ENCODE data around the gene CLIP2. TPM values are rescaled to one million over a fixed set of nuclear protein-coding genes. Genes with fewer than 3 reads are reported as not detected.
"Not testable (repeated sequence)": the region's sequence is repeated elsewhere in the genome, so short reads cannot be mapped to it uniquely, and the experiment has no call there.

The CLIP2 gene
- total RNA-seq, 1 donor, result 72.2 TPM

DNA sequence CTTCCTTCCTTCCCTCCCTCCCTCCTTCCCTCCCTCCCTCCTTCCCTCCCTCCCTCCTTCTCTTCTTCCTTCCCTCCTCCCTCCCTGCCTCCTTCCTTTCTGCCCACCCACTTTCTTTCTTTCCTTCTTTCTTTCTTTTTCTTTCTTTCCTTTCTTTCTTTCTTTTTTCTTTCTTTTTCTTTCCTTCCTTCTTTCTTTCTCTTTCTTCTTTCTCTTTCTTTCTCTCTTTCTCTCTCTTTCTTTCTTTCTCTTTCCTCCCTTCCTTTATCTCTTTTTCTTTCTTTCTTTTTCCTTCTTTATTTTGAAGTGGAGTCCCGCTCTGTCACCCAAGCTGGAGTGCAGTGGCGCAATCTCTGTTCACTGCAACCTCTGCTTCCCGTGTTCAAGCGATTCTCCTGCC, 130.8 kb downstream of the CLIP2 start:
- no peak for DNase-seq (ENCODE audit: low read depth in 2 of 3, low spot score in 2 of 3)

- DNase-seq (ENCODE audit: low read depth in 2 of 3, low spot score in 2 of 3), result no peak
Measured at GRCh38 chr7:74424291-74424880, 135.2 kb downstream of the CLIP2 start.

DNA sequence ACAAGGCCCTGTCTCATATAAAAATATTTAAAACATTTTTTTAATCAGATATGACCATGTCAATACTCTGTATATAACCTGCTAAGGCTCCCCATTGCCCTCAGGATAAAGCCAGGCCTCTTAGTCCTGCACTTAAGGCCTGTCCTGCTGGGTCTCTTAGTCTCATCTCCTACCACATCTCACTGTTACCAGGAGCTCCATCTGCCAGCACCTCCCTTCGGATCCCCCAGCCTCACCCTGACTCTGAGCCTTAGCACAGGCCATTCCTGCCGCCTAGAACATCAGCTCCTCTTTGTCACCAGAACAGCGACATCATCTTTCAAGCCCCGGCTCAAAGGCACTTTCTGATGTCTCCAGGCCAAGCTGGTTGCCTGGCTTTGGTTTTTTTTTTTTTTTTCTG, 138.8 kb downstream of the CLIP2 start:
- DNase-seq (ENCODE audit: low read depth in 2 of 3, low spot score in 2 of 3), result no peak

GRCh38 chr7:74429153-74429747, 140.0 kb downstream of the CLIP2 start:
- no peak for DNase-seq (ENCODE audit: low read depth in 2 of 3, low spot score in 2 of 3)

DNA sequence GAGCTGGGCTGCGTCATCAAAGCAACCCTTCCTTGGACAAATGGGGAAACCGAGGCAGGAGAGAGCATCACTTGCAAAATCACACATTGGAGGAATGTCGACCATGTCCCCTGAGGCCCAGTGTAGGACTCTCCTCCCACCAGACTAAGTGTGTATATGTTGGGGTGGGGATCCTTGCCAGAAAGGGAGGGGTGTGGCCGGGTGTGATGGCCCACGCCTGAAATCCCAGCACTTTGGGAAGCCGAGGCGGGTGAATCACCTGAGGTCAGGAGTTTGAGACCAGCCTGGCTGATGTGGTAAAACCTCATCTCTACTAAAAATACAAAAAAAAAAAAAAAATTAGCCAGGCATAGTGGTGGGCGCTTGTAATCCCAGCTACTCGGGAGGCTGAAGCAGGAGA, 141.2 kb downstream of the CLIP2 start:
- not testable (repeated sequence) for DNase-seq (ENCODE audit: low read depth in 2 of 3, low spot score in 2 of 3)

- DNase-seq (ENCODE audit: low read depth in 2 of 3, low spot score in 2 of 3), result no peak
Measured at GRCh38 chr7:74430961-74431466, 141.8 kb downstream of the CLIP2 start.

DNA sequence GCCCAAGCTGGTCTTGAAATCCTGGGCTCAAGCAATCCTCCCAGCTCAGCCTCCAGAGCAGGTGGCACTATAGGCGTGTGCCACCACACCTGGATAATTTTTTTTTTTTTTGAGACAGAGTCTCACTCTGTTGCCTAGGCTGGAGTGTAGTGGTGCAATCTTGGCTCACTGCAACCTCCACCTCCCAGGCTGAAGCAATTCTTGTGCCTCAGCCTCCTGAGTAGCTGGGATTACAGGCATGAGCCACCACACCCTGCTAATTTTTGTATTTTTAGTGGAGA, 148.0 kb downstream of the CLIP2 start:
- DNase-seq (ENCODE audit: low read depth in 2 of 3, low spot score in 2 of 3), result not testable (repeated sequence)

GRCh38 chr7:74438327-74438726, 149.1 kb downstream of the CLIP2 start:
- DNase-seq (ENCODE audit: low read depth in 2 of 3, low spot score in 2 of 3), result no peak

DNA sequence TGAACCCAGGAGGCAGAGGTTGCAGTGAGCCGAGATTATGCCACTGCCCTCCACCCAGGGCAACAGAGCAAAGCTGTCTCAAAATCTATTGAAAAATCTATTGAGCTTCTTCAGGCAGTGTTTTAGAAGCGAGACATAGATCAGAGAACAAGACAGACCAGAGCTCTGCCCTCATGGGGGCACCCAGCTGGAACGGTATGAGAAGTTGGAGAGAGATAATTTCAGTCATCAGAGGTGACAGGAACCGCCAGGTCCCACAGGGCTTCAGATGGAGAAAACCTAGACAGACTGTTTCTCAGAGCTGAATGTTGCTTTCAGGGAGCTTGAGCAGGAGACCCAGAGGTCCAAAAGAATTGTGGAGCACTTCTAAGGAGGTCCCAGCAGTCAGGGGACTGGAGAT, 150.3 kb downstream of the CLIP2 start:
- no peak for DNase-seq (ENCODE audit: low read depth in 2 of 3, low spot score in 2 of 3)

- DNase-seq (ENCODE audit: low read depth in 2 of 3, low spot score in 2 of 3), result not testable (repeated sequence)
Measured at GRCh38 chr7:74440143-74440542, 150.9 kb downstream of the CLIP2 start.

- DNase-seq (ENCODE audit: low read depth in 2 of 3, low spot score in 2 of 3), result no peak
Measured at GRCh38 chr7:74441801-74442200, 152.6 kb downstream of the CLIP2 start.

DNA sequence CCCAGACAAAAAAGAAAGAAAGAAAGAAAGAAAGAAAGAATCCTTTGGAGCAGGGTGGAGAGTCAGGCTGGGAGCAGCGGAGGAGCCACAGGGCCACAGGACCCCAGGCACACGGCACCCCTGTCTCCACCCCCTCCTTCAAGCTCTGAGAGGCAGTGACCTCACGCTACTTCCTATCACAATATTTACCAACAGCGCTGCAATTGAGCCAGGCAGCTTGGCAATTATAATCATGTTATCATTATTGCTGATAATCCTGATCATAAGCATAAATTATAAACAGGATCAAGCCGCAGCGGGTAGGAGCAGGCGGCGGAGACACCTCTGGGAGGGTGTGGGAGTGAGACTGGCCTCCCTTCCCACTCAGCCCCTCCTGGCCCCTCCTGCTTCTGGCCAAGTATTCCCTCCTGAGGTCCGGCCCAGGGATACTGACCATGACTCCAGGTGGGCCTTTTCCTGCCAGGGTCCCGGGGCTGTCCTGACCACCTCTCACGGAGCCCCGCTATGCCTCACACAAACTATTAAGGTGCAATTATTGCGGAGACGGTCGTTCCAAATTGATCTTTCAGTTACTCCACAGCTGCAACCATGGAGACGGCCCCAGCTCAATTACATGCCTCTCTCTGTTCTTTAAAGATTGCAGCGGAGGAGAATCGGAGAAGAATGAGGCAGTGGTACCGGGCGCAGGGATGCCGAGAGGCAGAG, 154.5 kb downstream of the CLIP2 start:
- DNase-seq (ENCODE audit: low read depth in 2 of 3, low spot score in 2 of 3), result no peak

GRCh38 chr7:74449144-74449543, 159.9 kb downstream of the CLIP2 start:
- no peak for DNase-seq (ENCODE audit: low read depth in 2 of 3, low spot score in 2 of 3)

DNA sequence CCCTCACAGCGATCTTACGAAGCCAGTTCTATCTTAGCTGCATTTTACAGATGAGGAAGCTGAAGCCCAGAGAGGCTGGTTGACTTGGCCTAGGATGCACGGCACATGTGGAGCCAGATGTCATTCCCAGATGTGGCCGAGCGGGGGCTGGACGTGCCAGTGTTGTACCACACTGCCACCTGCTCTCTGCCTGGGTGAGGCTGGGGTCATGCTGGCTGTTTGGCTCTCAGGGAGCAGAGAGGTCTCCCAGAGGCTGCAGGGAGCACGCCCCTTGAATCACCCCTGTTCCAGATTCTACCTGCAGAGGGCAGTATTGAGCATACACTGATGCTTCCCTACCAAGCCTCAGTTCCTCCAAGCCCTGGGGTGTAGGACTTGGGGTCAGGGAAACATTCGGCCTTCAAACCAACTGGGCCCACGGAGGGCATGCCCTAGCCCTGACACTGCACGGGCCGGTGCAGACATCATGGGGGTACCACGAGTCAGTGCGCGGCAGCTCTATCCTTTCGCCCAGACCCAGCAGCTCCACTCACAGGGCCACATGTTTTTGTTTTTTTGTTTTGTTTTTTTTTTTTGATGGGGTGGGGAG, 160.7 kb downstream of the CLIP2 start:
- DNase-seq (ENCODE audit: low read depth in 2 of 3, low spot score in 2 of 3), result peak; percentile 52 to 76 (median 57)

- peak in 1 of 3 donors; percentile 9 for DNase-seq (ENCODE audit: low read depth in 2 of 3, low spot score in 2 of 3)
Measured at GRCh38 chr7:74452748-74453321, 163.6 kb downstream of the CLIP2 start.

GRCh38 chr7:74453322-74454011, 164.3 kb downstream of the CLIP2 start, which contains the start of gene GTF2IRD1:
TSS of gene GTF2IRD1 (plus strand) at chr7:74453906. CDS start at chr7:74508081, 54,175 bp downstream.
- peak in 2 of 3 donors; percentile 44 to 47 for DNase-seq (ENCODE audit: low read depth in 2 of 3, low spot score in 2 of 3)

GRCh38 chr7:74454021-74454924, 165.1 kb downstream of the CLIP2 start:
- DNase-seq (ENCODE audit: low read depth in 2 of 3, low spot score in 2 of 3), result no peak

DNA sequence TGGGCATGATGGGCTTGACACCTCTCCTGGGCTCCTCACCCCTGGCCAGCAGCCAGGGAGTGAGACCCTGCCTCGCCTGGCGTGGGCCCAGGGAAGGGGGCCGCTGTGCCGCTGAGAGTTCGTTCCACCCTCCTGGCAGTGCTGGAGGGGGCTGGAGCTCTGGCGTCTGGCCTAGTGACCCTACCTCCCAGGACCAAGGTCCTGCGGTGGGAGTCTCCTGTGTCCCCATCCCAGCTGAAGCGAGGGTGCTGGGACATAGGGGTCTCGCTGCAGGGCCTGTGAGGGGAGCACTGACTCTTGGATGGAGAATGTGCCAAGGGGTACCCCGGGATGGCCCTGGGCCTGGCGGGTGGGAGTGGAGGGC, 165.7 kb downstream of the CLIP2 start:
- DNase-seq (ENCODE audit: low read depth in 2 of 3, low spot score in 2 of 3), result no peak

- DNase-seq (ENCODE audit: low read depth in 2 of 3, low spot score in 2 of 3), result no peak
Measured at GRCh38 chr7:74455291-74455804, 166.1 kb downstream of the CLIP2 start.
